SU-DHL-6 (cell line): ENCODE results near the gene CNTN5.
"Not testable (repeated sequence)": the region's sequence is repeated elsewhere in the genome, so short reads cannot be mapped to it uniquely, and the experiment has no call there.

Experiments
- H2AFZ ChIP-seq: fragments of 200-600 bp; sonication (generic); 2 replicates; pipeline ENCODE4 v1.6.1; 2014; ENCODE audit warnings: low read depth, mild to moderate bottlenecking, moderate library complexity, mixed read lengths, antibody characterized with exemption, low read length; ENCODE audit not compliant: severe bottlenecking
- H3F3A ChIP-seq: fragments of 200-600 bp; shearing (Covaris generic); 2 replicates; pipeline ENCODE4 v1.6.0; 2016; ENCODE audit warnings: antibody characterized with exemption, mild to moderate bottlenecking; ENCODE audit not compliant: insufficient read depth
- H3K27ac ChIP-seq: fragments of 200-600 bp; sonication (generic); 2 replicates; pipeline ENCODE4 v1.5.1; 2016; ENCODE audit warnings: low read depth, mild to moderate bottlenecking, low read length, moderate library complexity, mixed read lengths
- H3K27me3 ChIP-seq: fragments of 200-600 bp; sonication (generic), shearing (Covaris generic); 2 replicates; pipeline ENCODE4 v1.6.0; 2014; ENCODE audit warnings: mild to moderate bottlenecking, low read length
- H3K36me3 ChIP-seq: fragments of 200-600 bp; sonication (generic); 2 replicates; pipeline ENCODE4 v1.6.1; 2014; ENCODE audit warnings: mild to moderate bottlenecking, low read length, mixed read lengths
- H3K4me2 ChIP-seq: fragments of 300-600, 200-600 bp; shearing (Covaris generic), sonication (generic); 2 replicates; pipeline ENCODE4 v1.6.0; 2014; ENCODE audit warnings: low read length, low read depth, mild to moderate bottlenecking; ENCODE audit not compliant: poor library complexity, severe bottlenecking
- H3K4me3 ChIP-seq: fragments of 200-600 bp; sonication (generic); 2 replicates; pipeline ENCODE4 v1.5.1; 2014; ENCODE audit warnings: antibody characterized with exemption, low read length, mild to moderate bottlenecking, mixed read lengths; ENCODE audit not compliant: insufficient read depth, poor library complexity, severe bottlenecking
- H3K79me2 ChIP-seq: fragments of 200-600 bp; sonication (generic); 2 replicates; pipeline ENCODE4 v1.6.1; 2014; ENCODE audit warnings: mild to moderate bottlenecking, low read length, moderate library complexity; ENCODE audit not compliant: insufficient read depth
- H3K9ac ChIP-seq: fragments of 200-600 bp; sonication (generic); 2 replicates; pipeline ENCODE4 v1.7.0; 2014; ENCODE audit warnings: mild to moderate bottlenecking, low read length
- H3K9me2 ChIP-seq: fragments of 200-600 bp; sonication (generic); replicated peaks from 2 replicates; pipeline ENCODE4 v1.6.1; 2014; ENCODE audit warnings: low read length; ENCODE audit not compliant: insufficient read depth
- H3K9me3 ChIP-seq: fragments of 200-600 bp; sonication (generic); 2 replicates; pipeline ENCODE4 v1.6.1; 2014; ENCODE audit warnings: low read length, mixed read lengths; ENCODE audit not compliant: insufficient read depth
- H4K20me1 ChIP-seq: fragments of 200-600 bp; sonication (generic); 2 replicates; pipeline ENCODE4 v1.6.1; 2014; ENCODE audit warnings: low read depth, mild to moderate bottlenecking, antibody characterized with exemption, low read length, moderate library complexity, mixed read lengths
- CTCF ChIP-seq: fragments of 200-600 bp; sonication (generic); IDR thresholded peaks from one replicate; pipeline ENCODE4 v1.5.1; 2017; ENCODE audit warnings: antibody characterized with exemption, mild to moderate bottlenecking, low read length, moderate library complexity; ENCODE audit not compliant: insufficient read depth, poor library complexity, severe bottlenecking
- EZH2phosphoT487 ChIP-seq: fragments of 200-600 bp; sonication (generic), shearing (Covaris generic); conservative IDR thresholded peaks from 2 replicates; pipeline ENCODE4 v1.6.1; 2018; ENCODE audit warnings: mild to moderate bottlenecking, antibody characterized with exemption, low read length, moderate library complexity, mixed read lengths

CNTN5 gene

GRCh38 chr11:99277281-99277680, 256.5 kb downstream of the CNTN5 start:
- Histone ChIP-seq H2AFZ (no peak overlapping the region), H4K20me1 (no peaks in the 10 kb centered on the region), H3F3A (no peaks in the 10 kb centered on the region), H3K79me2 (no peaks in the 10 kb centered on the region), H3K9me2 (no peaks in the 10 kb centered on the region), H3K4me2 (no peak overlapping the region), H3K27me3 (no peaks in the 10 kb centered on the region), H3K9me3 (no peaks in the 10 kb centered on the region), H3K4me3 (no peak overlapping the region), H3K9ac (no peak overlapping the region), H3K27ac (no peak overlapping the region), H3K36me3 (no peaks in the 10 kb centered on the region)
- TF ChIP-seq CTCF (no peak), EZH2phosphoT487 (no peak)

- Histone ChIP-seq H2AFZ (no peak overlapping the region), H3K79me2 (no peaks in the 10 kb centered on the region), H3K4me2 (no peak overlapping the region), H4K20me1 (no peaks in the 10 kb centered on the region), H3K9ac (no peak overlapping the region), H3K9me2 (no peaks in the 10 kb centered on the region), H3K36me3 (no peaks in the 10 kb centered on the region), H3K9me3 (no peaks in the 10 kb centered on the region), H3K27ac (no peak overlapping the region), H3K27me3 (no peaks in the 10 kb centered on the region), H3F3A (no peaks in the 10 kb centered on the region), H3K4me3 (no peak overlapping the region)
- TF ChIP-seq CTCF (no peak), EZH2phosphoT487 (no peak)
Measured at GRCh38 chr11:99279266-99279665, 258.5 kb downstream of the CNTN5 start.

- Histone ChIP-seq H3K9me2 (no peaks in the 10 kb centered on the region), H3K36me3 (no peaks in the 10 kb centered on the region), H3K9ac (no peak overlapping the region), H3K27ac (no peak overlapping the region), H4K20me1 (no peaks in the 10 kb centered on the region), H3K79me2 (no peaks in the 10 kb centered on the region), H3F3A (no peaks in the 10 kb centered on the region), H3K27me3 (no peaks in the 10 kb centered on the region), H2AFZ (no peak overlapping the region), H3K4me2 (no peak overlapping the region), H3K9me3 (no peaks in the 10 kb centered on the region), H3K4me3 (no peak overlapping the region)
- TF ChIP-seq CTCF = no peak
- TF ChIP-seq EZH2phosphoT487 = no peak
Measured at GRCh38 chr11:99281331-99281730, 260.6 kb downstream of the CNTN5 start.

- not testable (repeated sequence) for H4K20me1 ChIP-seq, H3K4me3 ChIP-seq
Measured at GRCh38 chr11:99297925-99298324, 277.2 kb downstream of the CNTN5 start.

More at GRCh38 chr11:99297925-99298324, 277.2 kb downstream of the CNTN5 start:
- not testable (repeated sequence) for H3K36me3 ChIP-seq, H3K27me3 ChIP-seq, H3K9me3 ChIP-seq, H3K27ac ChIP-seq, H3F3A ChIP-seq, H3K4me2 ChIP-seq, H3K9me2 ChIP-seq, H3K9ac ChIP-seq, H2AFZ ChIP-seq, H3K79me2 ChIP-seq
